Measurements from ENCODE around the gene GPR155. TPM values are rescaled to one million over a fixed set of nuclear protein-coding genes. Genes with fewer than 3 reads are reported as not detected.

GPR155 gene
- total RNA-seq, 1 donor from 2014 or later = 1.7 TPM

DNA sequence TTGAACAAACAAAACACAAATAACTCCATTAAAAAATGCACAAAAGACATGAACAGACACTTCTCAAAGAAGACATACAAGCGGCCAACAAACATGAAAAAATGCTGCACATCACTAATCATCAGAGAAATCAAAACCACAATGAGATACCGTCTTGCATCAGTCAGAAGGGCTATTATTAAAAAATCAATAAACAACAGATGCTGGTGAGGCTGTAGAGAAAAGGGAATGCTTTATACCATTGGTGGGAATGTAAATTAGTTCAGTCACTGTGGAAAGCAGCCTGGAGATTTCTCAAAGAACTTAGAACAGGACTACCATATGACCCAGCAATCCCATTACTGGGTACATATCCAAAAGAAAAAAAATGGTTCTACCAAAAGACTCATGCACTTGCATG is 37.8 kb downstream of the GPR155 start:
- no peak for TF ChIP-seq CTCF (conservative IDR thresholded peaks at IDR 0.05; ENCODE audit: low read depth, low read length)
- no peak overlapping the region for H3K4me3 ChIP-seq (ENCODE audit: low read depth, low read length)
- DNase-seq (ENCODE audit: low read depth) = no peak

- H3K4me3 ChIP-seq (ENCODE audit: low read depth, low read length) = no peak overlapping the region
- DNase-seq (ENCODE audit: low read depth) = no peak
- TF ChIP-seq CTCF (conservative IDR thresholded peaks at IDR 0.05; ENCODE audit: low read depth, low read length) = no peak
These were observed 40.3 kb downstream of the GPR155 start for GRCh38 chr2:174446531-174446930.

GRCh38 chr2:174445248-174445647 is 41.6 kb downstream of the GPR155 start:
- DNase-seq (ENCODE audit: low read depth) = no peak
- no peak for TF ChIP-seq CTCF (conservative IDR thresholded peaks at IDR 0.05; ENCODE audit: low read depth, low read length)
- no peak overlapping the region for H3K4me3 ChIP-seq (ENCODE audit: low read depth, low read length)

- no peak for TF ChIP-seq CTCF (conservative IDR thresholded peaks at IDR 0.05; ENCODE audit: low read depth, low read length)
- H3K4me3 ChIP-seq (ENCODE audit: low read depth, low read length) = no peak overlapping the region
- no peak for DNase-seq (ENCODE audit: low read depth)
These were observed 42.1 kb downstream of the GPR155 start for GRCh38 chr2:174444761-174445160.

DNA sequence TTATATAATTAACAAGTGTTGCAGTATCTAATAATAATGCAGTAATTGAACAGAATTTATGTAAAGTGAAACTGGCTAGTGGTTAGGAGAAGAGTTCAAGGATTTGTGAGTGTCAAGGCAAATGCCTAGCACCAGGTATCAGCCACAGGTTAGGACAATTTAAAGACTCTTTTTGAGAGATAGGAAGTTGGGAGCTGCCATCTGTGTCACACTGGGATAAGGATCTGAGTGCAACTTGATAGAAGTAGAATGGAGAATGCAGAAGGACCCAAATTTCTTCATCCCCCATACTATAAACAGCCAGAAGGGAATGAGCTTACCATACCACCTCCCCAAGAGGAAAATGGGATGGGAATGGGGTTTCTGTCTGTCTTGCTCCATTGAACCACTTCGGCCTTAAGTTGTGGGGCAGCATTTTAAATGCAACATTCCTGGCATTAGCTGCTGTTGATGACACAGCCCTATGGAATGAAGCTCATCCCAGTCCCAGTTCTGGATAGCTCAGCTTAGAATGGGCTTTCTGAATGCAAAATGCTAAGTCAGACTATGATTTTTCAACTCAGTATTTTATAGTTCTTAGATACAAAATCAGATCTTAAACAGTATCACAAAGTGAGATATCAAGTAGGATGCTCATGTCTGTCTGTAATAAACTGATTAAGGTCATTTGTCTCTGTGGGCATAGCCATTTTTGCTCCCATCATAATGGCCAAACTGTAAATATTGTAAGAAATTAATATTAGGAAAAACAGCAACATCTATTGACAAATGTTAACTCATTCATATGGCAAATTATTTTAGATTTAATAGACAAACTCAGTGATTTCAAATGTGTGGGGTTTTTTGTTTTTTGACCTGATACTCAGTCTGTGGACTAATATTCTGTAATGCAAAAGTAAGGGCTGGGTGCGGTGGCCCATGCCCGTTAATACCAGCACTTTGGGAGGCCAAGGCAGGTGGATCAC is 44.0 kb downstream of the GPR155 start:
- no peak overlapping the region for H3K4me3 ChIP-seq (ENCODE audit: low read depth, low read length)
- DNase-seq (ENCODE audit: low read depth) = peak; percentile 73
- TF ChIP-seq CTCF (conservative IDR thresholded peaks at IDR 0.05; ENCODE audit: low read depth, low read length) = no peak

- no peak for TF ChIP-seq CTCF (conservative IDR thresholded peaks at IDR 0.05; ENCODE audit: low read depth, low read length)
- H3K4me3 ChIP-seq (ENCODE audit: low read depth, low read length) = no peak overlapping the region
- no peak for DNase-seq (ENCODE audit: low read depth)
These were observed 46.9 kb downstream of the GPR155 start for GRCh38 chr2:174439950-174440349.

- no peak for TF ChIP-seq CTCF (conservative IDR thresholded peaks at IDR 0.05; ENCODE audit: low read depth, low read length)
- no peak for DNase-seq (ENCODE audit: low read depth)
- no peak overlapping the region for H3K4me3 ChIP-seq (ENCODE audit: low read depth, low read length)
These were observed 47.5 kb downstream of the GPR155 start for GRCh38 chr2:174439323-174439722.

All from epithelial cell of proximal tubule (primary cell).